Neuronal stem cell (in vitro differentiated cells): ENCODE measurements around the gene HMGB1. TPM values are rescaled to one million over a fixed set of nuclear protein-coding genes. Genes with fewer than 3 reads are reported as not detected.

Source experiments
- DNase-seq: peaks from one replicate; pipeline ENCODE4 v3.0.0-alpha.2; 2013; ENCODE audit warnings: low spot score
- H2AFZ ChIP-seq: one replicate; pipeline ENCODE4 v1.6.1; 2013; ENCODE audit warnings: mild to moderate bottlenecking, low read length, inconsistent platforms
- H2AK5ac ChIP-seq: 2 replicates; pipeline ENCODE4 v1.6.1; 2013; ENCODE audit warnings: low read depth, mild to moderate bottlenecking, inconsistent platforms, low read length, moderate library complexity, mixed read lengths
- H2BK120ac ChIP-seq: 2 replicates; pipeline ENCODE4 v1.6.1; 2013; ENCODE audit warnings: low read depth, mild to moderate bottlenecking, inconsistent platforms, low read length, moderate library complexity, mixed read lengths
- H2BK12ac ChIP-seq: one replicate; pipeline ENCODE4 v1.6.1; 2013; ENCODE audit warnings: low read length, inconsistent platforms
- H2BK15ac ChIP-seq: 2 replicates; pipeline ENCODE4 v1.6.1; 2013; ENCODE audit warnings: mild to moderate bottlenecking, low read length, inconsistent platforms, mixed read lengths
- H2BK5ac ChIP-seq: one replicate; pipeline ENCODE4 v1.6.1; 2013; ENCODE audit warnings: inconsistent platforms, mild to moderate bottlenecking, low read length, moderate library complexity
- H3K14ac ChIP-seq: one replicate; pipeline ENCODE4 v1.6.1; 2013; ENCODE audit warnings: low read length, inconsistent platforms
- H3K18ac ChIP-seq: 2 replicates; pipeline ENCODE4 v1.6.1; 2013; ENCODE audit warnings: low read length, inconsistent platforms
- H3K23ac ChIP-seq: 2 replicates; pipeline ENCODE4 v1.6.1; 2013; ENCODE audit warnings: low read depth, mild to moderate bottlenecking, mixed read lengths, low read length, inconsistent platforms; ENCODE audit not compliant: poor library complexity
- H3K27ac ChIP-seq: replicated peaks from 3 replicates; pipeline ENCODE4 v1.5.1; 2013; ENCODE audit warnings: low read length, inconsistent platforms
- H3K27me3 ChIP-seq, 3 experiments: 2 replicates each; pipeline ENCODE4 v1.6.1; 2013; ENCODE audit warnings: low read length in 3 of 3, mild to moderate bottlenecking in 2 of 3, inconsistent platforms in 1 of 3, low read depth in 1 of 3, mixed read lengths in 1 of 3, moderate library complexity in 1 of 3; ENCODE audit not compliant: control insufficient read depth in 3 of 3, insufficient read depth in 3 of 3
- H3K36me3 ChIP-seq, 2 donors: replicated peaks in 1 of 2; 2 replicates each; pipeline ENCODE4 v1.6.1; 2013; ENCODE audit warnings: low read length in 2 of 2; ENCODE audit not compliant: control insufficient read depth in 2 of 2, insufficient read depth in 2 of 2
- H3K4ac ChIP-seq: 2 replicates; pipeline ENCODE4 v1.6.1; 2013; ENCODE audit warnings: inconsistent platforms, mild to moderate bottlenecking, low read length, moderate library complexity
- H3K4me1 ChIP-seq, 2 donors: 1 replicate in 1 of 2; 2 replicates in 1 of 2; pipeline ENCODE4 v1.6.1; 2013; ENCODE audit warnings: low read length in 2 of 2, low read depth in 1 of 2; ENCODE audit not compliant: control insufficient read depth in 2 of 2, insufficient read depth in 1 of 2
- H3K4me2 ChIP-seq: one replicate; pipeline ENCODE4 v1.6.1; 2013; ENCODE audit warnings: mild to moderate bottlenecking, low read length, inconsistent platforms; ENCODE audit not compliant: insufficient read depth, poor library complexity, severe bottlenecking
- H3K4me3 ChIP-seq, 2 donors: 2 replicates each; pipeline ENCODE4 v1.5.1; 2013; ENCODE audit warnings: low read length in 2 of 2, mild to moderate bottlenecking in 2 of 2, inconsistent platforms in 1 of 2, moderate library complexity in 1 of 2
- H3K79me1 ChIP-seq: one replicate; pipeline ENCODE4 v1.6.1; 2013; ENCODE audit warnings: low read depth, mild to moderate bottlenecking, inconsistent platforms, low read length, moderate library complexity
- H3K9ac ChIP-seq: one replicate; pipeline ENCODE4 v1.6.1; 2013; ENCODE audit warnings: mild to moderate bottlenecking, low read depth, low read length, inconsistent platforms; ENCODE audit not compliant: poor library complexity
- H3K9me3 ChIP-seq, 2 donors: replicated peaks in 1 of 2; 2 replicates each; pipeline versions ENCODE3 to v1.6.1; 2013; ENCODE audit warnings: low read length in 2 of 2, mild to moderate bottlenecking in 2 of 2, inconsistent platforms in 1 of 2, low read depth in 1 of 2, mixed read lengths in 1 of 2, moderate library complexity in 1 of 2; ENCODE audit not compliant: control insufficient read depth in 2 of 2, insufficient read depth in 1 of 2
- H4K8ac ChIP-seq: one replicate; pipeline ENCODE4 v1.6.1; 2013; ENCODE audit warnings: low read depth, mild to moderate bottlenecking, inconsistent platforms, low read length, moderate library complexity
- H4K91ac ChIP-seq: one replicate; pipeline ENCODE4 v1.6.1; 2013; ENCODE audit warnings: low read length, low read depth, mild to moderate bottlenecking, inconsistent platforms; ENCODE audit not compliant: poor library complexity
- WGBS, 2 donors: extraction: QIAGEN DNeasy Blood & Tissue Kit; methylation state at CpG; one replicate each; pipeline ENCODE4 v1.1.7; 2013; ENCODE audit warnings: missing lambda C conversion rate in 2 of 2, mixed read lengths in 1 of 2; ENCODE audit not compliant: insufficient read length in 2 of 2, insufficient replicate concordance in 1 of 2; ENCODE audit errors: extremely low coverage in 2 of 2; 5-methylcytosine and 5-hydroxymethylcytosine counted together
- polyA plus RNA-seq, 2 experiments: library from polyadenylated mRNA; stranded (reverse); fragments of 200-250 nt; gene quantifications; one replicate each; pipeline ENCODE4 v1.2.3, GENCODE V29; 2013

Gene HMGB1
- polyA plus RNA-seq (2013, experiment 1 of 2): 792 TPM
- 805 TPM for polyA plus RNA-seq (2013, experiment 2 of 2)

DNA sequence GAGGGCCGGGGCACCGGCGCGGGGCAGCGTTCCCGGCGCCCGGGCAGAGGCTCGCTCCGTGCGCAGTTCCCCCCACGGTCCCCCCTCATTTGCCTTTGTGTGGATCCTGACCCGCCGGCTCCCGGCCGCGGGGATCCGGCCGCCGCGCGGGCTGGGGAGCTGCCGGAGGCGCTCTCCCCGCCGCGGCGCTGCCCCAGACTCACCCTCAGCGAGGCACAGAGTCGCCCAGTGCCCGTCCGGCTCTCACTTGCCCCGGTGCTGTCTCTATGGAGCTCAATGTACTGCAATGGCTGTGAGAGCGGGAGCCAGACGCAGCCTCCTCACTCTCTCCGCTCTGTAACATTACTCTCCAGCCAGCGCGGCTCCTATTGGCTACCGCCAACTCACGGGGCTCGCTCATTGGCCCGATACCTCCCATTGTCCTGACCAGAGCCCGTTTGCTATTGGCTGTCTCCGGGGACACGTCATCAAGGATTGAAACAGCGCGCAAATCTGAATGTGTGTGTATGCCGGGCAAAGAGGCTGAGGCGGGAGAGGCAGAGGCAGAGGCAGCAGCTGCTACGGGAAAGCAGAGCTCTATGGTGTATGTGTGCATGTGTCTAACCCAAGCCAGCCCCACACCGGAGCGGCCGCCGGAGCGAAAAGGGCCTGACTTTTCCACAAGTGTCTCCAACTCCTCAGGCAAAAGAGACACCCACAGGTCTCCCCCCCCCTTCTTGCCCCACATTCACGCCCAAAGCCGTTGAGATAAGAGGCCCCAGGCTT lies at the start of gene HMGB1:
Gene HMGB1 (minus strand): TSS at position 344 of the 765 bp plus-strand sequence. CDS start 2,256 bp downstream, outside the sequence.
- Histone ChIP-seq H3K4me2 (peak within 1 kb of the TSS; percentile 58), H3K36me3 (peaks cover 5 to 27% of the 10 kb centered on the region in 2 donors), H3K18ac (peak within 1 kb of the TSS; percentile 96), H3K4ac (peak within 1 kb of the TSS; percentile 93), H2BK5ac (peak within 1 kb of the TSS; percentile 93), H2BK15ac (no peak within 1 kb of the TSS), H4K91ac (no peak within 1 kb of the TSS), H3K14ac (peak within 1 kb of the TSS; percentile 38), H3K4me1 (peaks cover 4 to 11% of the 10 kb centered on the region in 2 donors), H3K27ac (peak within 1 kb of the TSS; percentile 95), H4K8ac (no peak within 1 kb of the TSS), H2BK12ac (no peak within 1 kb of the TSS), H3K27me3 (no peaks in the 10 kb centered on the region), H3K9ac (peak within 1 kb of the TSS; percentile 77), H2AFZ (peak within 1 kb of the TSS; percentile 80), H3K23ac (no peak within 1 kb of the TSS), H3K9me3 (no peaks in the 10 kb centered on the region), H2AK5ac (peak within 1 kb of the TSS; percentile 99), H2BK120ac (peak within 1 kb of the TSS; percentile 61), H3K4me3 (peak within 1 kb of the TSS; percentile 81 to 97), H3K79me1 (peaks cover 2% of the 10 kb centered on the region)
- peak; percentile 99 for DNase-seq
- WGBS, 2 donors: no CpG with 5 or more reads among the region's 57 CpGs

DNA sequence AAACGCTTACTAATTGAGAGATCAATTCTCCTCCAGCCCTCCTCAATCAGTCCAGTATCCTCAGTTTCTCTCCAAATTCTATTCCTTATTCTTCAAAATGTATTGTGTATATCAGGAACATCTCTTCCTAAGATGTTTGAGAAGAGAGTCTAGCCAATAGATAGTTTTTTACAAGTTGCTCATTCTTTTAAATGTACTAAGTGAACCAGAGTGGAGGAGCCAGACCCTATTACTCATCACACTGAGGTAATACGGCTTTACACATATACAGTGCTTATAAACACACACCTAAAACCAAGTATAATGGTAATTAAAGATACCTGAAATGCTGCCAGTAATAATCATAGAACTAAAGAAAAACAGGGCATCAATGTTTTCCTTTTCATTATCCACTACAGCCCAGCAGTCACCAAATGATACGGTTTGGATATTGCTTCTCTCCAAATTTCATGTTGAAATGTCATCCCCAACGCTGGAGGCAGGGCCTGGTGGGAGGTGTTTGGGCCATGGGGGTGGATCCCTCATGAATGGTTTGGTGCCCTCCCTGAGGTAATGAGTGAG lies 45.2 kb upstream of the HMGB1 start:
- H4K91ac ChIP-seq: no peak overlapping the region
- no CpG with 5 or more reads among the region's 4 CpGs for WGBS, 2 donors
- no peak for DNase-seq

DNA sequence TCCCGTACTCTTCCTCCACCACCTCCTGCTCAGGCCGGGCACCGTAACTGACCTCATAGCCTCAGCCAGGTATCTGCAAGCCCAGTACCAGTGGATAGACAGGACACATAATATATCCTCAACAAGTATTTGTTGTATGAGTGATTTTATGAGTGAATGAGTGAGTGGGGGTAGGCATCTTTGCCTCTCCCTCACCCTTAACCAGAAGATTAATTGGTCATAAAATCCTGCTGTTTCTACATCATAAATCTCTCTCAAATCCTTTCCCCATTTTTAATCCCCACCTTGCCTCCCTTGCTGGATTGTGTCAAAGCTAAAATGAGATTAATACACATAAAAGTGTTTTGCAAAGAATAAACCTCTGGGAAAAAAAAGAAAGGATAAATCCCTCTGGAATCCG lies 44.4 kb upstream of the HMGB1 start:
- H3K4ac ChIP-seq: no peak overlapping the region
- H3K4me1 ChIP-seq: no peaks in the 10 kb centered on the region
- no peak overlapping the region for H2BK12ac ChIP-seq
- H2BK15ac ChIP-seq: no peak overlapping the region
- no peak overlapping the region for H3K27ac ChIP-seq
- no peak overlapping the region for H2BK120ac ChIP-seq
- H4K8ac ChIP-seq: no peak overlapping the region
- H3K9ac ChIP-seq: no peak overlapping the region
- H3K4me3 ChIP-seq: no peak overlapping the region
- no CpG with 5 or more reads among the region's 4 CpGs for WGBS, 2 donors
- H4K91ac ChIP-seq: no peak overlapping the region
- no peaks in the 10 kb centered on the region for H3K9me3 ChIP-seq
- H3K79me1 ChIP-seq: peaks cover 2% of the 10 kb centered on the region
- no peak overlapping the region for H3K23ac ChIP-seq
- H3K27me3 ChIP-seq: no peaks in the 10 kb centered on the region
- H2AK5ac ChIP-seq: no peak overlapping the region
- no peak overlapping the region for H2BK5ac ChIP-seq
- H3K18ac ChIP-seq: no peak overlapping the region
- DNase-seq: no peak
- H3K14ac ChIP-seq: no peak overlapping the region
- H3K4me2 ChIP-seq: no peak overlapping the region
- no peaks in the 10 kb centered on the region for H3K36me3 ChIP-seq
- no peak overlapping the region for H2AFZ ChIP-seq

More for the DNA sequence above, 45.2 kb upstream of the HMGB1 start:
- no peak overlapping the region for H2AK5ac ChIP-seq
- no peaks in the 10 kb centered on the region for H3K36me3 ChIP-seq
- no peak overlapping the region for H2AFZ ChIP-seq
- no peak overlapping the region for H3K14ac ChIP-seq
- no peak overlapping the region for H3K4me3 ChIP-seq
- H3K79me1 ChIP-seq: peaks cover 2% of the 10 kb centered on the region
- H3K9me3 ChIP-seq: no peaks in the 10 kb centered on the region
- no peak overlapping the region for H3K4ac ChIP-seq
- no peak overlapping the region for H2BK5ac ChIP-seq
- H3K23ac ChIP-seq: no peak overlapping the region
- no peak overlapping the region for H3K27ac ChIP-seq
- H3K4me2 ChIP-seq: no peak overlapping the region
- H3K9ac ChIP-seq: no peak overlapping the region
- no peak overlapping the region for H2BK15ac ChIP-seq
- H3K18ac ChIP-seq: no peak overlapping the region
- no peak overlapping the region for H2BK120ac ChIP-seq
- H3K27me3 ChIP-seq: no peaks in the 10 kb centered on the region
- no peak overlapping the region for H4K8ac ChIP-seq
- H3K4me1 ChIP-seq: no peaks in the 10 kb centered on the region
- H2BK12ac ChIP-seq: no peak overlapping the region

DNA sequence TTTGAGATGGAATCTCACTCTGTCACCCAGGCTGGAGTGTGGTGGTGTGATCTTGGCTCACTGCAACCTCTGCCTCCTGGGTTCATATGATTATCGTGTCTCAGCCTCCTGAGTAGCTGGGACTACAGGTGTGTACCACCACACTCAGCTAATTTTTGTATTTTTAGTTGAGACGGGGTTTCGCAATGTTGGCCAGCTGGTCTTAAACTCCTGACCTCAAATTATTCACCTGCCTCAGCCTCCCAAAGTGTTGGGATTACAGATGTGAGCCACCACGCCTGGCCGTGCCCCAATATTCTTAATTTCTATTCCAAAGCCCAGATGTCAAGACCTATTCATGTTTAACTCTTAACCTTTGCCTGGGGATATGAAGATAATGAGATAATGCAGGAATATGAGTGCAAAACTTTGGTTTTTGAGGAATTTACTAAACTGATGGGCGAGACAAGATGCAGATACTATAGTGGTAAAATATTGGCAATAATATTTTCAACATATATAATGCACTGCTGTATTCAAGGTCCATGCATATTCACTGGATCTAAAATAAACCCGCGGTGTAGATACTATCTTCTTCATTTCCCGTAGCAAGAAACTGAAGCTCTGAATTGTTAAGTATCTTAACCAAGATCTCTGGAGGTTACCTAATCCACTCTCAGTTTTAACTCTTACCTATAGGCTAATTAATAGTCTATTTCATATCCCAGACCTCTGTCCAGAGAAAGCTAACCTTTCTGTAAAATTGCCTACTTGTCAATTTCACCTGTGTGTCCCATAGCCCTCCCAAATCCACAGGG lies 43.7 kb upstream of the HMGB1 start:
- Histone ChIP-seq H3K9me3 (no peaks in the 10 kb centered on the region), H2BK120ac (no peak overlapping the region), H3K23ac (no peak overlapping the region), H3K4me2 (no peak overlapping the region), H4K91ac (no peak overlapping the region), H3K14ac (no peak overlapping the region), H3K4me1 (no peaks in the 10 kb centered on the region), H3K4ac (no peak overlapping the region), H3K4me3 (no peak overlapping the region), H3K79me1 (peaks cover 2% of the 10 kb centered on the region), H3K18ac (no peak overlapping the region), H3K9ac (no peak overlapping the region), H4K8ac (no peak overlapping the region), H3K27ac (no peak overlapping the region), H3K27me3 (no peaks in the 10 kb centered on the region), H2BK15ac (no peak overlapping the region), H2BK5ac (no peak overlapping the region), H2AK5ac (no peak overlapping the region), H3K36me3 (no peaks in the 10 kb centered on the region), H2BK12ac (no peak overlapping the region), H2AFZ (no peak overlapping the region)
- no peak for DNase-seq
- no CpG with 5 or more reads among the region's 9 CpGs for WGBS, 2 donors
